ENCODE measurements around the gene ITLN2.

DNA sequence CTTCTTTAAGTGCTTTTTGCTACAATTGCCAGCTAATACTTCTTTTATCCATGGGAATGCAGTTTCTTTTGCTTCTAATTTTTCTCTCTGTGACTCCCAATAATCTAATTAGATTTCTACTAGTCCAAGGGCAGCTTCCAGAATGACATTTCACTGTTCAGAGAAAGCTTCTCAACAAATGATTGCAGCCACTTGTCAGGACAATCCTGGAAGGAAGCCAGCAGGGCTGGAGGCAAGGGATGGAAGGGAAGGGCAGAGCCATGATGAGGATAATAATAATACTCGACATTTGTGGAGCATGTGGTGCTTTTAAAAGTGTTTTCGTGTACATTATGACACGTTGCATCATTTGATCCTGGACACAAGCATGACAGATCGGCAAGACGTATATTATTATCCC, 46.9 kb upstream of the ITLN2 start:
- TF ChIP-seq EZH2phosphoT487 (conservative IDR thresholded peaks at IDR 0.05; ENCODE audit: low read length) = no peak
- TF ChIP-seq, protein P1, sequence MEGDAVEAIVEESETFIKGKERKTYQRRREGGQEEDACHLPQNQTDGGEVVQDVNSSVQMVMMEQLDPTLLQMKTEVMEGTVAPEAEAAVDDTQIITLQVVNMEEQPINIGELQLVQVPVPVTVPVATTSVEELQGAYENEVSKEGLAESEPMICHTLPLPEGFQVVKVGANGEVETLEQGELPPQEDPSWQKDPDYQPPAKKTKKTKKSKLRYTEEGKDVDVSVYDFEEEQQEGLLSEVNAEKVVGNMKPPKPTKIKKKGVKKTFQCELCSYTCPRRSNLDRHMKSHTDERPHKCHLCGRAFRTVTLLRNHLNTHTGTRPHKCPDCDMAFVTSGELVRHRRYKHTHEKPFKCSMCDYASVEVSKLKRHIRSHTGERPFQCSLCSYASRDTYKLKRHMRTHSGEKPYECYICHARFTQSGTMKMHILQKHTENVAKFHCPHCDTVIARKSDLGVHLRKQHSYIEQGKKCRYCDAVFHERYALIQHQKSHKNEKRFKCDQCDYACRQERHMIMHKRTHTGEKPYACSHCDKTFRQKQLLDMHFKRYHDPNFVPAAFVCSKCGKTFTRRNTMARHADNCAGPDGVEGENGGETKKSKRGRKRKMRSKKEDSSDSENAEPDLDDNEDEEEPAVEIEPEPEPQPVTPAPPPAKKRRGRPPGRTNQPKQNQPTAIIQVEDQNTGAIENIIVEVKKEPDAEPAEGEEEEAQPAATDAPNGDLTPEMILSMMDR (IDR thresholded peaks at IDR 0.05; ENCODE audit: insufficient read depth, low read length, poor library complexity, severe bottlenecking) = no peak
